Stimulated activated CD8-positive, alpha-beta memory T cell treated with anti-CD3 and anti-CD28 coated beads, Interleukin-4, amount 100 ng/mL, for 1 hour (primary cell): ENCODE results near the gene CALML3.
"Not testable (repeated sequence)": the region's sequence is repeated elsewhere in the genome, so short reads cannot be mapped to it uniquely, and the experiment has no call there.

Source experiments
- DNase-seq, 2 donors: peaks; one replicate each; pipeline ENCODE4 v3.0.0-alpha.2; 2020; ENCODE audit warnings: low read depth in 2 of 2, low spot score in 1 of 2

Gene CALML3

GRCh38 chr10:5552376-5553321 is 27.9 kb downstream of the CALML3 start:
- no peak for DNase-seq

GRCh38 chr10:5553400-5554170 is 28.8 kb downstream of the CALML3 start:
- no peak for DNase-seq

- no peak for DNase-seq
These were observed 30.3 kb downstream of the CALML3 start for GRCh38 chr10:5555021-5555510.

DNA sequence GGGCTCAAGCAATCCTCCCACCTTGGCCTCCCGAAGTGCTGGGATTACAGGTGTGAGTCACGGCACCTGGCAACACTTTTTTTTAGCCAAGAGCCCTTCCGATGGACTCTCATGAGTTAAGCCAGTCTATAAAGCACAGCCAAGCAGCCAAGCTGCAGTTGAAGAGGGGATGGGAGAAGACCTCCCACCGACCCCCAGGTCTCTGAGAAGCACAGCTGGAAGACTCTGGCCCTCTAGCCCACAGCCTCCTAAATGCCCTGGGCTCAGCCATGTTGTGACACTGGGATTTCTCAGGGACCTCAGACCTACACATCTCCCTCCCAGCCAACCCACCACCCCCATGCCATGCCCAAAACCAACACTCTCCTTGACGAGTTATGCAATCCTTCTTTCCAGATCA is 31.1 kb downstream of the CALML3 start:
- no peak for DNase-seq

GRCh38 chr10:5556576-5556975 is 31.8 kb downstream of the CALML3 start:
- no peak for DNase-seq

- no peak for DNase-seq
These were observed 32.4 kb downstream of the CALML3 start for GRCh38 chr10:5557040-5557721.

DNA sequence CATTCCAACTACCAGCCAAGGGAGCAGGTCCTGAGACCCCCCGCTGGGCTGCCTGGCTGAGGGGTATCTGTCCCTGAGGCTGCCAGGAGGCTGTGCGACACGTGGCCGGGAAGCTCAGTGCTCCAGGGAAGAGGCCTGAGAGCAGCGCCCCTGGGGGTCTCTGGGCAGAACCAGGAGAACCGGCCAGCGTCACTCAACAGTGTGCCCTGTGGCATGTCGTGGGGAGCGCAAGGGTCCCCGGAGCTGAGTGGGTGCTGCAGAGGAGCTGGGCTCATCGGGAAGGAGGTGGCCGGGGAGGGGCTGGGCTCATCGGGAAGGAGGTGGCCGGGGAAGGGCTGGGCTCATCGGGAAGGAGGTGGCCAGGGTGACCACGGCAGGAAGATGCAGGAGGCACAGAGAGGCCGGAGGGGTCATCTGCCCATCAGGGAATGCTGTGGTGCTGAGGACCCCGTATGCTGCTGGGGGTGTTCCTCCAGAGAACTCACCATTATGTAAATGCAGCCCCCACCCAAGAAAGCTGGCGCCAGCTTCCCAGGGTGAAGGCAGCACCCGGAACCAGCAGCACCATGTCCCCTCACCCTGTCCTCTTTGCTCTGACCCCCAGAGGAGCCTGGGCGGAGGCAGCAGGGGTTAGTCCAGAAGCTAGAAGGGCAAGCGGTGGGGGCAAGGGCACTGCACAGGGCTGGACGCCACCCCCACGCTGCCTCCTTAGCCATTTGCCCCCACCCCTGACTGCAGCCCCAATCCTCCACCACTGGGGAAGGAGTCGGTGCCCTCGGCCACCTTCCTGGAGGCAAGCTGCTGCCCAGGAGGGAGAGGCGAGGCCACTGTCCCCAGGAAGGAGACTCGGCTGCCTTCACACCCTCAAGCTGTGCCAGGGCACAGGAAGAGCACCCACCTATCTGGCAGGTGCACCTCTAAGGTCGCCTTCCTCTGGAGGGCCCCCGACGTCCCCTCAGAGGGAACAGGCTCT is 33.3 kb downstream of the CALML3 start:
- DNase-seq = no peak

GRCh38 chr10:5559022-5559421 is 34.3 kb downstream of the CALML3 start:
- not testable (repeated sequence) for DNase-seq

GRCh38 chr10:5559642-5560141 is 34.9 kb downstream of the CALML3 start:
- no peak for DNase-seq

GRCh38 chr10:5560142-5560816 is 35.5 kb downstream of the CALML3 start:
- no peak for DNase-seq

DNA sequence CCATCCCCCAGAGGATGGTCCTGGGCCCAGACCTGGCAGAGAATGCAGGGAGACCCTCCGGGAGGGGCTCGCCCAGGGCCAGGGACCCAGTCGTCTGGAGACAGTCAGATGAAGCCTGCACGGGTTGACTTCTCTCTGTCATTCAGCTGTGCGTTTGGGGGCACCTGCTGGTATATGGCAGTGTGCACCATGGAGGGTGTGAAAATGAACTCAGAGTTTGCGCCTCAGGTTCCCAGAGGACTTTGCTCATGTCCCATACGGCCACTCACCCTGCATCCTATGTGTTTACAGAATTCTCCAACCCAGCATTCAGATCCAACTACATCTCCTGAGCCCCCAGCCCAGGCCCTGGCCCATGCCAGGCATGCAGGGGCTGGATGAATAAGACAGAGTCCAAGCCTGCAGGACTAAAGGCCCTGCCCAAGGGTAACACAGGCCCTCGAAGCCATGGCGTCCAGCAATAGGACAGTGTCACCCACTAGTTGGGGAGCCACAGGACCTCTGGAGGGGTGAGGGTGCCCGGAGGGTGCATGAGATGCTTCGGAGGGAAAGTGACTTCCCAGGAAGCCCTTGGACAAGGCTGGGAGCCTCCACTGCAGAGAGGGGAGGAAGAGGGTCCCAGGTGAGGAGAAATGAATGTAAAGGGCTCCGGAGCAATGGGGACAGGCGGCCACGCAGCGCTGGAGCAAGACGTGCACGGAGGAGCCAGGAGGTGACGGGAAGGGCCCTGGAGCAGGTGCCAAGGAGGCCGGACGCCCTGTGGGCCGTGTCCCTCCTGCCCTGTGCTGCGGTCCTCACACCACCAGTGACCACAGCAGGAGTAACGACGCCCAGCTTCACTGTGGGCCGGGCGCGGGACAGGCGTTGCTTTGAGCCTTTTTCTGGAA is 36.3 kb downstream of the CALML3 start:
- no peak for DNase-seq

GRCh38 chr10:5561704-5562645 is 37.2 kb downstream of the CALML3 start:
- no peak for DNase-seq

- no peak for DNase-seq
These were observed 38.7 kb downstream of the CALML3 start for GRCh38 chr10:5563321-5563961.

GRCh38 chr10:5563991-5564536 is 39.3 kb downstream of the CALML3 start:
- no peak for DNase-seq

GRCh38 chr10:5564537-5565204 is 39.9 kb downstream of the CALML3 start:
- DNase-seq = no peak

GRCh38 chr10:5565205-5565545 is 40.4 kb downstream of the CALML3 start:
- DNase-seq = no peak
